Fibroblast of the aortic adventitia (primary cell): Measurements from ENCODE around the gene ISOC1. TPM values are rescaled to one million over a fixed set of nuclear protein-coding genes. Genes with fewer than 3 reads are reported as not detected.

Experiments used
- DNase-seq: peaks from one replicate; pipeline ENCODE4 v3.0.0-alpha.2; 2010; ENCODE audit warnings: low read depth
- H3K4me3 ChIP-seq: 2 replicates; pipeline ENCODE4 v1.5.1; 2011; ENCODE audit warnings: low read depth, mild to moderate bottlenecking, control low read depth, low read length, moderate library complexity
- total RNA-seq: library from RNA; depleted of rRNA; stranded (reverse); fragments of >200 nt; gene quantifications from 2 replicates; pipeline ENCODE4 v1.2.3, GENCODE V29; 2012; ENCODE audit warnings: low replicate concordance
- TF ChIP-seq, protein P1 (sequence below): IDR thresholded peaks from 2 replicates; pipeline ENCODE4 v1.5.1; 2011; ENCODE audit warnings: mild to moderate bottlenecking, low read length, control low read depth, inconsistent platforms; ENCODE audit not compliant: insufficient read depth

ISOC1 gene
- total RNA-seq, 1 donor: 19.7 TPM

DNA sequence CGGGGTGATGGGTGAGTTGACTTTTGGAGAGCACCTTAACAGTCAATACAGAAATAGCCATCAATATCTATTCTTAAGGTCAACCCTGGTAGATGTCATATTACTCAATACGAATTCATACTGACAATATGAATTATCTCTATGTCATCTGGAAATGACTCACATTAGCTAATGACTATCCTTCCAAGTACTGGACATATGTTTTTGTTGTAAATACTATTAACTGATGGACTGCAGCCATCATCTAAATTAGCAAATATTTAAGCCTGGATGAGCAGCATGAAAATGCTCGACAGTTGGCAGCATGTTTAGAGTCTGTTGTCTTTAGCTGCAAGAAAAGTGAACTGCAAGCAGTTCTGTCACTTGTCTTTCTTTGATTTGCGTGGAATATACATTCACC is 19.6 kb upstream of the ISOC1 start:
- no peak for DNase-seq
- TF ChIP-seq, protein P1, sequence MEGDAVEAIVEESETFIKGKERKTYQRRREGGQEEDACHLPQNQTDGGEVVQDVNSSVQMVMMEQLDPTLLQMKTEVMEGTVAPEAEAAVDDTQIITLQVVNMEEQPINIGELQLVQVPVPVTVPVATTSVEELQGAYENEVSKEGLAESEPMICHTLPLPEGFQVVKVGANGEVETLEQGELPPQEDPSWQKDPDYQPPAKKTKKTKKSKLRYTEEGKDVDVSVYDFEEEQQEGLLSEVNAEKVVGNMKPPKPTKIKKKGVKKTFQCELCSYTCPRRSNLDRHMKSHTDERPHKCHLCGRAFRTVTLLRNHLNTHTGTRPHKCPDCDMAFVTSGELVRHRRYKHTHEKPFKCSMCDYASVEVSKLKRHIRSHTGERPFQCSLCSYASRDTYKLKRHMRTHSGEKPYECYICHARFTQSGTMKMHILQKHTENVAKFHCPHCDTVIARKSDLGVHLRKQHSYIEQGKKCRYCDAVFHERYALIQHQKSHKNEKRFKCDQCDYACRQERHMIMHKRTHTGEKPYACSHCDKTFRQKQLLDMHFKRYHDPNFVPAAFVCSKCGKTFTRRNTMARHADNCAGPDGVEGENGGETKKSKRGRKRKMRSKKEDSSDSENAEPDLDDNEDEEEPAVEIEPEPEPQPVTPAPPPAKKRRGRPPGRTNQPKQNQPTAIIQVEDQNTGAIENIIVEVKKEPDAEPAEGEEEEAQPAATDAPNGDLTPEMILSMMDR: no peak
- H3K4me3 ChIP-seq: no peak overlapping the region

DNA sequence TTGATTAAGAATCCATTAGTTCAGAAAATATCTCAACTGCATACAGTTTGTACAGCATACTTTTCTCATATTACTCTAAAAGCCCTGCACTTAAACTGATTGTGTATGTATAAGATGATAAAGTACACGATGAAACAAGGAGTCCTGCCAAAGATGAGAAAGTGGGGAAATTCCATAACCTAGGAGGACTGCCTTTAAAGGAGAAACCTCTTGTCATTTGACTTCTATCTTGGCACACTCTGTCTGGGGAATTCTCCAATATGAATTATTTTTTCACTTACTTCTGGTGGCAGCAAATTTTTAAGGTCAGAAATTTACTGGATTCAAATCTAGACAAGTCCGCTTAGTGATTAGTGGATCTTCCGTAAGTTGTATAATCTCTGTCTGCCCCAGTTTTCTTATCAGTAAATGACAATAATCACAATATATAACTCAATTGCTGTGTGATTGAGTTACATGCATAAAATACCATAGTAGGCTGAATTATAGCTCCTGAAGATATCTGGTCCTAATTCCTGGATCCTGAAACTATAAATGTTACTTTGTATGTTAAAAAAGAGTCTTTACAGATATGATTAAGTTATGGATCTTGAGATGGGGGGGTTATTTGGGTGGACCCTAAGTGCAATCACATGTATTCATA is 17.0 kb upstream of the ISOC1 start:
- TF ChIP-seq, protein P1: no peak
- H3K4me3 ChIP-seq: no peak overlapping the region
- no peak for DNase-seq

DNA sequence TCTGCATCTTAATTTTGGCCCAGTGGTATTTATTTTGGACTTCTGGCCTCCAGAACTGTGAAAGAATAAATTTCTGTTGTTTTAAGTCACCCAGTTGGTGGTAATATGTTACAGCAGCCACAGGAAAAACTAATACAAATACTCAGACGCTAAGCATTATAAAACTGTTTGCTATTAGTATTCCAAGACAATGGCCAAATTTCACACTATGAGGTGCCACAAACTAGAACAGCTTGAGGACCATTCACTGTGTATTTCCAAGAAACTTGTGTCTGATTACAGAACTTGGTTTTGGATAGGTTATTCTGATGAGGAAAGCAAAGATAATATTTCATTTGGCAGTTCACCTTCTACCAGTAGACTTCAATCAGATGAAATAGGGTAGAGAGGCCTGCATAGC is 16.3 kb upstream of the ISOC1 start:
- TF ChIP-seq, protein P1: no peak

DNA sequence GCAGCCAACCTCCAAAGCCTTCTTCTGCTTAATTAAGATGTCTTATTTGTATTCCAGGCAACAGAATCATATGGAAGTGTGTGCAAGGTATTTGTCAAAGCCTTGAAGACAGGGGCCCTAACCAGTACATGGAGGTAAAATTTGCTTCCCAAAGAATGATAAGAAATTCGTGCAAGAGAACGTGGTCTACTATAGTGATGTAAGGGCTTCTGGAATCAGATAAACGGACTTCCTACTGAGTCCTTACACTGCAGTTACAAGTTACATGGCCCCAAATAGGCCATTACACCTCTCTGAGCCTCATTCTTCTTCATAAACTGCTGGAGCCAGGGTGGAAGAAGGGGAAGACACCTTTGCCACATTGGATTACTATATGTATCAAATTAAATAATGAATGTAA is 15.9 kb upstream of the ISOC1 start:
- no peak for DNase-seq
- TF ChIP-seq, protein P1: no peak
- H3K4me3 ChIP-seq: no peak overlapping the region

More for the DNA sequence above, 16.3 kb upstream of the ISOC1 start:
- no peak for DNase-seq
- H3K4me3 ChIP-seq: no peak overlapping the region

DNA sequence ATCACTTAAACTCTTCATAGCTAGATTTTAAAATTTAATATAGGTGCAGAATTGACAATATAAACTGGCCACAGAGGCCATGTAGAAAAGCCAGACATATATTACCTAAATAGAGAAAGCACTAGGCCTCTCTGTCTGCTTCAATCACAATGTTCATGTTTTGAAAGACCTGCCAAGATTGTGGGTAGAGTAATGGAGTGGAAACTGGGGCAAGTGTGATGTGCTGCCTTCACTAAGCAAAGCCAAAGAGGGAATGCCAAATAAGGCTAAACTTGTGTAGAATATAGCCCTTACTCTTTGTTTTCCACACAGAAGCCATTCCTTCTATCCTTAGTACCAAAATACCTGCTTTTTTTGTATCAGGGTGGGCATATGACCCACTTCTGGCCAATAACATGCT is 15.1 kb upstream of the ISOC1 start:
- no peak for DNase-seq

DNA sequence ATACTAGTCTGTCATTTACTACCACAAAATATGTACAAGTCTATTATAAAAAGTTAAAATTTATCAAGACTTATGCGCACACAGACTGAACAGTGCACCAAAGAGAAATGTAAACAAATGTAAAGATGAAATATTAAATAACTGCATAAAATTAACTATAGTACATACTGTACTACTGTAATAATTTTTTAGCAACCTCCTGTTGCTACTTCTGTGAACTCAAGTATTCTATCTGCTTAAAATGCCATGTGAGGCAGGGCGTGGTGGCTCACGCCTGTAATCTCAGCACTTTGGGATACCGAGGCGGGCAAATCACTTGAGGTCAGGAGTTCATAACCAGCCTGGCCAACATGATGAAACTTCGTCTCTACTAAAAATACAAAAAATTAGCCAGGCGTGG is 13.8 kb upstream of the ISOC1 start:
- H3K4me3 ChIP-seq: no peak overlapping the region
- no peak for DNase-seq
- TF ChIP-seq, protein P1: no peak

More for the DNA sequence above, 15.1 kb upstream of the ISOC1 start:
- H3K4me3 ChIP-seq: no peak overlapping the region
- TF ChIP-seq, protein P1: no peak
